HEK293 (cell line): ENCODE data around the gene TSPO2.

Experiments
- CTCF ChIA-PET: fragments of 350-600 bp; formaldehyde crosslinking; extraction: SDS; loops from one replicate; lab custom pipeline; 2021; ENCODE audit warnings: antibody characterized with exemption; lab: Yijun Ruan, JAX
- POLR2A ChIA-PET: fragments of 300-600 bp; formaldehyde crosslinking; extraction: SDS; loops from one replicate; lab custom pipeline; 2020; ENCODE audit warnings: antibody characterized with exemption, inconsistent platforms; lab: Yijun Ruan, JAX
- H3K27ac ChIP-seq: fragments of 200-500 bp; sonication (Bioruptor generic); 2 replicates; pipeline ENCODE4 v1.5.1; 2014; ENCODE audit warnings: low read depth, low read length, control low read depth, inconsistent platforms; ENCODE audit errors: extremely low read depth
- H3K36me3 ChIP-seq, 2 experiments: fragments of 200-500 bp in 1 of 2; sonication (Bioruptor generic) in 1 of 2; 1 replicate in 1 of 2; 2 replicates in 1 of 2; pipeline ENCODE4 v1.5.1; 2014 to 2017; ENCODE audit warnings: inconsistent platforms in 2 of 2, low read length in 2 of 2; ENCODE audit not compliant: control insufficient read depth in 2 of 2, insufficient read depth in 1 of 2
- H3K4me1 ChIP-seq: fragments of 200-500 bp; sonication (Bioruptor generic); 2 replicates; pipeline ENCODE4 v1.5.1; 2014; ENCODE audit warnings: mild to moderate bottlenecking, low read length, inconsistent platforms; ENCODE audit not compliant: control insufficient read depth, insufficient read depth
- H3K4me3 ChIP-seq: 2 replicates; pipeline ENCODE4 v1.5.1; 2011; ENCODE audit warnings: low read depth, mild to moderate bottlenecking, control low read depth, low read length, moderate library complexity
- H3K9me3 ChIP-seq: fragments of 200-500 bp; sonication (Bioruptor generic); 2 replicates; pipeline ENCODE4 v1.5.1; 2014; ENCODE audit warnings: low read depth, low read length, inconsistent platforms; ENCODE audit not compliant: control insufficient read depth, insufficient read depth
- GFI1B ChIP-seq: fragments of 450-650 bp; formaldehyde crosslinking; IDR thresholded peaks from 2 replicates; pipeline ENCODE4 v1.5.1; 2016; ENCODE audit warnings: missing biosample characterization, missing genetic modification characterization
- MYNN ChIP-seq: fragments of 450-650 bp; formaldehyde crosslinking; IDR thresholded peaks from 2 replicates; pipeline ENCODE4 v1.5.1; 2016; ENCODE audit warnings: missing biosample characterization, missing genetic modification characterization, borderline replicate concordance
- OVOL3 ChIP-seq: fragments of 450-650 bp; formaldehyde crosslinking; IDR thresholded peaks from 2 replicates; pipeline ENCODE4 v1.5.1; 2016; ENCODE audit warnings: missing biosample characterization, missing genetic modification characterization
- PRDM1 ChIP-seq: fragments of 450-650 bp; formaldehyde crosslinking; IDR thresholded peaks from 2 replicates; pipeline ENCODE4; 2016; ENCODE audit warnings: missing biosample characterization, missing genetic modification characterization
- ZBTB7A ChIP-seq: fragments of 450-650 bp; formaldehyde crosslinking; IDR thresholded peaks from 2 replicates; pipeline ENCODE4 v1.5.1; 2016; ENCODE audit warnings: low read depth, missing biosample characterization, missing genetic modification characterization
- ZNF169 ChIP-seq: fragments of 450-650 bp; formaldehyde crosslinking; IDR thresholded peaks from 2 replicates; pipeline ENCODE4 v1.5.1; 2016; ENCODE audit warnings: missing biosample characterization, missing genetic modification characterization
- ZNF174 ChIP-seq: fragments of 450-650 bp; formaldehyde crosslinking; IDR thresholded peaks from 2 replicates; pipeline ENCODE4 v1.5.0; 2017; ENCODE audit warnings: missing biosample characterization, mild to moderate bottlenecking, missing genetic modification characterization
- ZNF184 ChIP-seq: fragments of 450-650 bp; IDR thresholded peaks from 2 replicates; pipeline ENCODE4 v1.5.1; 2018; ENCODE audit warnings: missing biosample characterization, mild to moderate bottlenecking, missing genetic modification characterization
- ZNF248 ChIP-seq: fragments of 450-650 bp; formaldehyde crosslinking; IDR thresholded peaks from 2 replicates; pipeline ENCODE4 v1.5.1; 2017; ENCODE audit warnings: missing biosample characterization, missing genetic modification characterization
- ZNF341 ChIP-seq: fragments of 450-650 bp; formaldehyde crosslinking; IDR thresholded peaks from 2 replicates; pipeline ENCODE4; 2016; ENCODE audit warnings: low read depth, missing biosample characterization, missing genetic modification characterization
- ZNF366 ChIP-seq: fragments of 450-650 bp; formaldehyde crosslinking; conservative IDR thresholded peaks from 2 replicates; pipeline ENCODE4 v1.5.1; 2016; ENCODE audit warnings: missing biosample characterization, missing genetic modification characterization
- ZNF391 ChIP-seq: fragments of 450-650 bp; formaldehyde crosslinking; IDR thresholded peaks from 2 replicates; pipeline ENCODE4 v1.5.1; 2016; ENCODE audit warnings: low read depth, missing biosample characterization, missing genetic modification characterization, borderline replicate concordance
- ZNF426 ChIP-seq: fragments of 450-650 bp; formaldehyde crosslinking; IDR thresholded peaks from 2 replicates; pipeline ENCODE4 v1.5.1; 2017; ENCODE audit warnings: missing biosample characterization, missing genetic modification characterization, mild to moderate bottlenecking, inconsistent platforms, moderate library complexity
- ZNF501 ChIP-seq: fragments of 450-650 bp; formaldehyde crosslinking; IDR thresholded peaks from 2 replicates; pipeline ENCODE4 v1.5.1; 2016; ENCODE audit warnings: missing biosample characterization, missing genetic modification characterization
- ZNF571 ChIP-seq: fragments of 450-650 bp; formaldehyde crosslinking; IDR thresholded peaks from 2 replicates; pipeline ENCODE4 v1.5.0; 2017; ENCODE audit warnings: missing biosample characterization, missing genetic modification characterization
- ZNF837 ChIP-seq: fragments of 450-650 bp; formaldehyde crosslinking; IDR thresholded peaks from 2 replicates; pipeline ENCODE4 v1.5.1; 2016; ENCODE audit warnings: missing biosample characterization, missing genetic modification characterization
- ZSCAN30 ChIP-seq: fragments of 450-650 bp; IDR thresholded peaks from 2 replicates; pipeline ENCODE4 v1.5.1; 2018; ENCODE audit warnings: missing biosample characterization, mild to moderate bottlenecking, missing genetic modification characterization, moderate library complexity
- TF ChIP-seq, protein P1 (sequence below): fragments of 450-650 bp; IDR thresholded peaks from 2 replicates; pipeline ENCODE4 v1.5.1; 2018; ENCODE audit warnings: missing biosample characterization, mild to moderate bottlenecking, missing genetic modification characterization
- TF ChIP-seq, protein P2 (sequence below): fragments of 450-650 bp; formaldehyde crosslinking; IDR thresholded peaks from 2 replicates; pipeline ENCODE4 v1.5.1; 2016; ENCODE audit warnings: missing biosample characterization, missing genetic modification characterization
- TF ChIP-seq, protein P3 (sequence below): fragments of 450-650 bp; formaldehyde crosslinking; IDR thresholded peaks from 2 replicates; pipeline ENCODE4 v1.5.1; 2017; ENCODE audit warnings: missing biosample characterization, missing genetic modification characterization
- TF ChIP-seq, protein P4 (sequence below): fragments of 450-650 bp; formaldehyde crosslinking; IDR thresholded peaks from 2 replicates; pipeline ENCODE4 v1.5.1; 2016; ENCODE audit warnings: missing biosample characterization, missing genetic modification characterization
- TF ChIP-seq, protein P5 (sequence below): fragments of 450-650 bp; formaldehyde crosslinking; IDR thresholded peaks from 2 replicates; pipeline ENCODE4 v1.5.1; 2016; ENCODE audit warnings: missing biosample characterization, missing genetic modification characterization
- TF ChIP-seq, protein P6 (sequence below): fragments of 450-650 bp; formaldehyde crosslinking; IDR thresholded peaks from 2 replicates; pipeline ENCODE4 v1.5.1; 2016; ENCODE audit warnings: missing biosample characterization, missing genetic modification characterization

The TSPO2 gene

DNA sequence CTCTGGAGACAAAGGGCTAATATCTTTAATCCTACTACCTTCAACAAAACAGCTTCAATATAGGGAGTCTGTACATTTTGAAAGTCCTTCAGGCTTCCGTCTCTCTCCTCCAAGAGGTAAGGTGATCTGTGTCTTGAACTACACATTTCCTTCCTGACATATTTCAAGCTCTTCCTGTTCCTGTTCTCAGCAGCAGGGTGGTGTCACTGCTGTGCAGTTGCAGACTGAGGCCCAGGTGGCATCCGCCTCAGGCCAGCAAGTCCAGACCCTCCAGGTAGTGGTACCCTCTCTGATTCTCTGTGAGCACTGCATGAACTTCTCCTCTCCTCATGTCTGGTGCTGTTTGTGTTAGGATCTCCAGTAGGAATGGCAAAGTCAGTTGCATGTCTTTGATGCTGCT is 38.4 kb downstream of the TSPO2 start (continued):
- no peak for TF ChIP-seq ZNF169 (tag by site-specific recombination)

DNA sequence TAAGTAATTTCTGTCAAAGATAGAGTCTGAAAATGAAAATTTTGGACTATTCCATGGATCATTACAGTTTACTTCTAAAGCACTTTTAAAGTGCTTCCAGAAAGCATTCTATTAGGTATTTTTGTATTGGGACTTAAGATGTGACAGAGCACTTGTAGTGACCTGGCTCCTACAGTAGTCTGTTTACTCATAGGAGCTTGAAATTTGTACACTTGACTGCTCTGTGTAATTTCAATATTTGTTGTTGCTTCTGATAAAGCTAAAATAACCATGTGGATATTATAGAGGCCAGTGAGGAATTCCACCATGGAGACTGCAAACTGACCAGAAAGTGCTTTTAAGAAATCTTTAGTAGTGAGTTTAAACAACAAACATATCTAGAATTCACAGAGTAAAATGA is 40.8 kb downstream of the TSPO2 start:
- no peak overlapping the region for H3K27ac ChIP-seq
- H3K36me3 ChIP-seq = peaks cover 48 to 74% of the 10 kb centered on the region in 2 experiments
- H3K4me1 ChIP-seq = no peaks in the 10 kb centered on the region
- H3K9me3 ChIP-seq = no peaks in the 10 kb centered on the region
- ChIA-PET CTCF (interaction anchor here (0.6 to 1.5 kb wide), 4 partner anchors 8 to 189 kb away, joined by 3 to 8 read pairs (median 3); no protein-coding TSS in a partner anchor), POLR2A (interaction anchor here (2.3 kb wide), 1 partner anchor 10 kb away, joined by 7 read pairs; the partner anchor contains the start of genes NFYA and OARD1)
- no peak overlapping the region for H3K4me3 ChIP-seq
- TF ChIP-seq ZNF184 (tag by site-specific recombination) (no peak), ZNF366 (no peak), ZSCAN30 (tag by site-specific recombination) (no peak), ZBTB7A (no peak), MYNN (no peak), ZNF571 (tag by site-specific recombination) (no peak), PRDM1 (no peak), GFI1B (tag by site-specific recombination) (no peak)
- TF ChIP-seq, protein P1, sequence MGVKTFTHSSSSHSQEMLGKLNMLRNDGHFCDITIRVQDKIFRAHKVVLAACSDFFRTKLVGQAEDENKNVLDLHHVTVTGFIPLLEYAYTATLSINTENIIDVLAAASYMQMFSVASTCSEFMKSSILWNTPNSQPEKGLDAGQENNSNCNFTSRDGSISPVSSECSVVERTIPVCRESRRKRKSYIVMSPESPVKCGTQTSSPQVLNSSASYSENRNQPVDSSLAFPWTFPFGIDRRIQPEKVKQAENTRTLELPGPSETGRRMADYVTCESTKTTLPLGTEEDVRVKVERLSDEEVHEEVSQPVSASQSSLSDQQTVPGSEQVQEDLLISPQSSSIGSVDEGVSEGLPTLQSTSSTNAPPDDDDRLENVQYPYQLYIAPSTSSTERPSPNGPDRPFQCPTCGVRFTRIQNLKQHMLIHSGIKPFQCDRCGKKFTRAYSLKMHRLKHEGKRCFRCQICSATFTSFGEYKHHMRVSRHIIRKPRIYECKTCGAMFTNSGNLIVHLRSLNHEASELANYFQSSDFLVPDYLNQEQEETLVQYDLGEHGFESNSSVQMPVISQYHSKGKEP (tag by site-specific recombination) = no peak
- TF ChIP-seq, protein P2, sequence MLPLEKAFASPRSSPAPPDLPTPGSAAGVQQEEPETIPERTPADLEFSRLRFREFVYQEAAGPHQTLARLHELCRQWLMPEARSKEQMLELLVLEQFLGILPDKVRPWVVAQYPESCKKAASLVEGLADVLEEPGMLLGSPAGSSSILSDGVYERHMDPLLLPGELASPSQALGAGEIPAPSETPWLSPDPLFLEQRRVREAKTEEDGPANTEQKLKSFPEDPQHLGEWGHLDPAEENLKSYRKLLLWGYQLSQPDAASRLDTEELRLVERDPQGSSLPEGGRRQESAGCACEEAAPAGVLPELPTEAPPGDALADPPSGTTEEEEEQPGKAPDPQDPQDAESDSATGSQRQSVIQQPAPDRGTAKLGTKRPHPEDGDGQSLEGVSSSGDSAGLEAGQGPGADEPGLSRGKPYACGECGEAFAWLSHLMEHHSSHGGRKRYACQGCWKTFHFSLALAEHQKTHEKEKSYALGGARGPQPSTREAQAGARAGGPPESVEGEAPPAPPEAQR (tag by site-specific recombination) = no peak

DNA sequence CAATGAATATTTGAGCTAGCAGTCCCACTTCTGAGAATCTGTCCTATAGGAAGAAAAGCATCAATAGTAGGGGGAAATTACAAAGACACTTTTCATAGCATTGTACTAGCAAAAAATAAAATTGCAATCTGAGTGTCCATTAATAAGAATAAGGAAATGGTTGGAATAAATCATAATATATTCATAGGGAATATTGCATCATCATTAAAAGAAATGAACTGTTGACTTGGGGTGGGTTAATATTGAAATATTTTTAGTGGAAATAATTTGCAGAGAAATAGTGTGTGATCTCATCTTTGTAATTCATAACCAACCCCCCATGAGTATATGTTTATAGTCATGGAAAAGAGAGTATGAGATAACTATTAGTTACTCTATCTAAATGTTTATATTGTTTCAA is 42.9 kb downstream of the TSPO2 start:
- H3K36me3 ChIP-seq = peaks cover 55 to 73% of the 10 kb centered on the region in 2 experiments
- no peak for TF ChIP-seq ZNF426 (tag by site-specific recombination)
- TF ChIP-seq, protein P3, sequence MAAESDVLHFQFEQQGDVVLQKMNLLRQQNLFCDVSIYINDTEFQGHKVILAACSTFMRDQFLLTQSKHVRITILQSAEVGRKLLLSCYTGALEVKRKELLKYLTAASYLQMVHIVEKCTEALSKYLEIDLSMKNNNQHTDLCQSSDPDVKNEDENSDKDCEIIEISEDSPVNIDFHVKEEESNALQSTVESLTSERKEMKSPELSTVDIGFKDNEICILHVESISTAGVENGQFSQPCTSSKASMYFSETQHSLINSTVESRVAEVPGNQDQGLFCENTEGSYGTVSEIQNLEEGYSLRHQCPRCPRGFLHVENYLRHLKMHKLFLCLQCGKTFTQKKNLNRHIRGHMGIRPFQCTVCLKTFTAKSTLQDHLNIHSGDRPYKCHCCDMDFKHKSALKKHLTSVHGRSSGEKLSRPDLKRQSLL (tag by site-specific recombination) = no peak
- no peak for TF ChIP-seq ZNF248 (tag by site-specific recombination)
- TF ChIP-seq ZNF391 (tag by site-specific recombination) = no peak
- no peak for TF ChIP-seq OVOL3
- TF ChIP-seq, protein P4, sequence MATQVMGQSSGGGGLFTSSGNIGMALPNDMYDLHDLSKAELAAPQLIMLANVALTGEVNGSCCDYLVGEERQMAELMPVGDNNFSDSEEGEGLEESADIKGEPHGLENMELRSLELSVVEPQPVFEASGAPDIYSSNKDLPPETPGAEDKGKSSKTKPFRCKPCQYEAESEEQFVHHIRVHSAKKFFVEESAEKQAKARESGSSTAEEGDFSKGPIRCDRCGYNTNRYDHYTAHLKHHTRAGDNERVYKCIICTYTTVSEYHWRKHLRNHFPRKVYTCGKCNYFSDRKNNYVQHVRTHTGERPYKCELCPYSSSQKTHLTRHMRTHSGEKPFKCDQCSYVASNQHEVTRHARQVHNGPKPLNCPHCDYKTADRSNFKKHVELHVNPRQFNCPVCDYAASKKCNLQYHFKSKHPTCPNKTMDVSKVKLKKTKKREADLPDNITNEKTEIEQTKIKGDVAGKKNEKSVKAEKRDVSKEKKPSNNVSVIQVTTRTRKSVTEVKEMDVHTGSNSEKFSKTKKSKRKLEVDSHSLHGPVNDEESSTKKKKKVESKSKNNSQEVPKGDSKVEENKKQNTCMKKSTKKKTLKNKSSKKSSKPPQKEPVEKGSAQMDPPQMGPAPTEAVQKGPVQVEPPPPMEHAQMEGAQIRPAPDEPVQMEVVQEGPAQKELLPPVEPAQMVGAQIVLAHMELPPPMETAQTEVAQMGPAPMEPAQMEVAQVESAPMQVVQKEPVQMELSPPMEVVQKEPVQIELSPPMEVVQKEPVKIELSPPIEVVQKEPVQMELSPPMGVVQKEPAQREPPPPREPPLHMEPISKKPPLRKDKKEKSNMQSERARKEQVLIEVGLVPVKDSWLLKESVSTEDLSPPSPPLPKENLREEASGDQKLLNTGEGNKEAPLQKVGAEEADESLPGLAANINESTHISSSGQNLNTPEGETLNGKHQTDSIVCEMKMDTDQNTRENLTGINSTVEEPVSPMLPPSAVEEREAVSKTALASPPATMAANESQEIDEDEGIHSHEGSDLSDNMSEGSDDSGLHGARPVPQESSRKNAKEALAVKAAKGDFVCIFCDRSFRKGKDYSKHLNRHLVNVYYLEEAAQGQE = no peak
- no peak for TF ChIP-seq ZNF174
- no peak for TF ChIP-seq ZNF837 (tag by site-specific recombination)
- TF ChIP-seq, protein P5, sequence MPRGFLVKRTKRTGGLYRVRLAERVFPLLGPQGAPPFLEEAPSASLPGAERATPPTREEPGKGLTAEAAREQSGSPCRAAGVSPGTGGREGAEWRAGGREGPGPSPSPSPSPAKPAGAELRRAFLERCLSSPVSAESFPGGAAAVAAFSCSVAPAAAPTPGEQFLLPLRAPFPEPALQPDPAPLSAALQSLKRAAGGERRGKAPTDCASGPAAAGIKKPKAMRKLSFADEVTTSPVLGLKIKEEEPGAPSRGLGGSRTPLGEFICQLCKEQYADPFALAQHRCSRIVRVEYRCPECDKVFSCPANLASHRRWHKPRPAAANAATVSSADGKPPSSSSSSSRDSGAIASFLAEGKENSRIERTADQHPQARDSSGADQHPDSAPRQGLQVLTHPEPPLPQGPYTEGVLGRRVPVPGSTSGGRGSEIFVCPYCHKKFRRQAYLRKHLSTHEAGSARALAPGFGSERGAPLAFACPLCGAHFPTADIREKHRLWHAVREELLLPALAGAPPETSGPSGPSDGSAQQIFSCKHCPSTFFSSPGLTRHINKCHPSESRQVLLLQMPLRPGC (tag by site-specific recombination) = no peak
- TF ChIP-seq, protein P6, sequence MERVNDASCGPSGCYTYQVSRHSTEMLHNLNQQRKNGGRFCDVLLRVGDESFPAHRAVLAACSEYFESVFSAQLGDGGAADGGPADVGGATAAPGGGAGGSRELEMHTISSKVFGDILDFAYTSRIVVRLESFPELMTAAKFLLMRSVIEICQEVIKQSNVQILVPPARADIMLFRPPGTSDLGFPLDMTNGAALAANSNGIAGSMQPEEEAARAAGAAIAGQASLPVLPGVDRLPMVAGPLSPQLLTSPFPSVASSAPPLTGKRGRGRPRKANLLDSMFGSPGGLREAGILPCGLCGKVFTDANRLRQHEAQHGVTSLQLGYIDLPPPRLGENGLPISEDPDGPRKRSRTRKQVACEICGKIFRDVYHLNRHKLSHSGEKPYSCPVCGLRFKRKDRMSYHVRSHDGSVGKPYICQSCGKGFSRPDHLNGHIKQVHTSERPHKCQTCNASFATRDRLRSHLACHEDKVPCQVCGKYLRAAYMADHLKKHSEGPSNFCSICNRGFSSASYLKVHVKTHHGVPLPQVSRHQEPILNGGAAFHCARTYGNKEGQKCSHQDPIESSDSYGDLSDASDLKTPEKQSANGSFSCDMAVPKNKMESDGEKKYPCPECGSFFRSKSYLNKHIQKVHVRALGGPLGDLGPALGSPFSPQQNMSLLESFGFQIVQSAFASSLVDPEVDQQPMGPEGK = no peak
- TF ChIP-seq ZNF341 (tag by site-specific recombination) = no peak
- no peak for TF ChIP-seq ZNF501 (tag by site-specific recombination)

More for the DNA sequence above, 42.9 kb downstream of the TSPO2 start:
- Histone ChIP-seq H3K9me3 (no peaks in the 10 kb centered on the region), H3K4me1 (no peaks in the 10 kb centered on the region), H3K27ac (no peak overlapping the region), H3K4me3 (no peak overlapping the region)
- POLR2A ChIA-PET = no interaction called here
- CTCF ChIA-PET = interaction anchor here (0.7 kb wide), 1 partner anchor 94 kb away, joined by 5 read pairs; no protein-coding TSS in a partner anchor
